WTC11 (cell line): ENCODE measurements around the gene C20orf144.

ENCODE experiments used
- FOXP1 ChIP-seq: sonication (generic); formaldehyde crosslinking; IDR thresholded peaks from 2 replicates; pipeline ENCODE4 v1.8.0; 2022; ENCODE audit warnings: missing genetic modification reagents, mild to moderate bottlenecking, moderate library complexity, borderline replicate concordance
- HMGXB4 ChIP-seq: sonication (generic); formaldehyde crosslinking; IDR thresholded peaks from 2 replicates; pipeline ENCODE4 v1.8.1; 2023; ENCODE audit warnings: mild to moderate bottlenecking, moderate library complexity, missing genetic modification reagents
- JUN ChIP-seq: sonication (generic); formaldehyde crosslinking; IDR thresholded peaks from 2 replicates; pipeline ENCODE4 v1.8.0; 2023; ENCODE audit warnings: mild to moderate bottlenecking, missing genetic modification reagents
- NR3C1 ChIP-seq: sonication (generic); formaldehyde crosslinking; conservative IDR thresholded peaks from 2 replicates; pipeline ENCODE4 v1.8.1; 2023; ENCODE audit warnings: low read depth, mild to moderate bottlenecking, missing genetic modification reagents
- TEAD1 ChIP-seq: sonication (generic); formaldehyde crosslinking; IDR thresholded peaks from 2 replicates; pipeline ENCODE4 v1.8.0; 2022; ENCODE audit warnings: mild to moderate bottlenecking, missing genetic modification reagents

GRCh38 chr20:33687370-33687915, 25.3 kb downstream of the C20orf144 start:
- no peak for TF ChIP-seq TEAD1 (CRISPR knock-in tag)
- no peak for TF ChIP-seq JUN (CRISPR knock-in tag)
- no peak for TF ChIP-seq FOXP1 (CRISPR knock-in tag)
- no peak for TF ChIP-seq HMGXB4 (CRISPR knock-in tag)
- TF ChIP-seq NR3C1 (CRISPR knock-in tag), result no peak
